ENCODE data around the gene ANXA2R. TPM values are rescaled to one million over a fixed set of nuclear protein-coding genes. Genes with fewer than 3 reads are reported as not detected.
A peak's percentile ranks its signal among the peaks of the same experiment; 100 is the strongest.

ANXA2R gene
- total and polyA plus RNA-seq, 2 donors (not counting 1 experiment from before 2014, with no cell fraction given) = 19.3 to 50.4 TPM

DNA sequence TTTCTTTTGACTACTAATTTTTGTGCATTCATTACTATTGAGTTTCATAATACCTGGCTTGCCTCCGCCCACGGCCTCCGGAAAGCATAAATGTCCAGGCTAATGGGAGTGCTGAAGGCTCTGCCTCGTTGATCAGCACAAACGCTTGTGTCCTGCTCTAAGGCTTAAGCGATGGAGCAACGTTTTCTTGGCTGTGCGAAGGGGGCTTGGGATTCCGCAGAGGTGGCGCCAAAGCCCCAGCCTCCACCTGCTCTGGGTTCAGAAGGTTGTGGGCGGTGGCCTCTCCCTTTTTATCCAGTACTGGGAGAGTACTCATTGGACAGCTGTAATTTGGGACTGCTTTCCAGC, 19.7 kb downstream of the ANXA2R start:
- 1% methylated on average over 11 of the region's 11 CpGs for WGBS (ENCODE audit: insufficient coverage)
- no peaks in the 10 kb centered on the region for H3K27me3 ChIP-seq (replicated peaks in 1 of 4; ENCODE audit: control extremely low read depth in 1 of 4, control insufficient read depth in 3 of 4, insufficient read depth in 4 of 4, low read length in 3 of 4)
- Mint-ChIP-seq H3K27ac (peak overlapping the region; percentile 100), H3K27me3 (no peaks in the 10 kb centered on the region), H3K9me3 (ENCODE audit: insufficient read depth) (no peaks in the 10 kb centered on the region), H3K4me1 (peaks cover 37% of the 10 kb centered on the region), H3K4me3 (peak overlapping the region; percentile 99)
- ChIA-PET POLR2A (interaction anchor here (1.0 to 6.9 kb wide), 11 partner anchors 12 to 1117 kb away, joined by 3 to 202 read pairs (median 29); partner anchors contain the start of genes ANXA2R, HMGCS1, TMEM267 and ZNF131), CTCF (interaction anchor here (0.7 to 7.7 kb wide), 21 partner anchors 8 to 275 kb away, joined by 3 to 169 read pairs (median 11); partner anchors contain the start of genes ANXA2R and ZNF131)
- H3K27ac ChIP-seq (ENCODE audit: low read length in 2 of 2) = peak overlapping the region; percentile 96 to 98
- H3K9me3 ChIP-seq (ENCODE audit: control extremely low read depth in 1 of 3, control insufficient read depth in 2 of 3, insufficient read depth in 1 of 3, low read length in 2 of 3) = no peaks in the 10 kb centered on the region
- H3K4me2 ChIP-seq (replicated peaks; ENCODE audit: low read depth, low read length, poor library complexity, severe bottlenecking) = peak overlapping the region; percentile 91
- peak overlapping the region; percentile 63 to 99 (median 80) for H3K4me3 ChIP-seq (ENCODE audit: control extremely low read depth in 1 of 5, extremely low read depth in 1 of 5, insufficient read depth in 1 of 5, low read depth in 2 of 5, low read length in 4 of 5)
- H3K79me2 ChIP-seq (ENCODE audit: control insufficient read depth, insufficient read depth, low read length) = peaks cover 42% of the 10 kb centered on the region
- ATAC-seq (ENCODE audit: low read depth) (no peak), DNase-seq (no peak)
- H4K20me1 ChIP-seq (ENCODE audit: control insufficient read depth, insufficient read depth, low read length, poor library complexity, severe bottlenecking) = no peaks in the 10 kb centered on the region
- H3K9ac ChIP-seq (ENCODE audit: low read length) = peak overlapping the region; percentile 91
- H2AFZ ChIP-seq (ENCODE audit: insufficient read depth, low read depth, low read length, poor library complexity, severe bottlenecking) = peak overlapping the region; percentile 75
- intact Hi-C loops (cut with micrococcal nuclease) = loop anchor here (1.0 to 2.0 kb wide), 4 partner anchors 14 to 85 kb away; partner anchors contain the start of gene ANXA2R
- H3K36me3 ChIP-seq (replicated peaks in 1 of 2; ENCODE audit: control extremely low read depth in 1 of 2, control insufficient read depth in 1 of 2, extremely low read depth in 1 of 2, insufficient read depth in 2 of 2, low read length in 1 of 2) = no peaks in the 10 kb centered on the region
- peaks cover 25 to 28% of the 10 kb centered on the region in 2 donors for H3K4me1 ChIP-seq (ENCODE audit: control insufficient read depth in 2 of 2, insufficient read depth in 2 of 2, low read length in 2 of 2)
- TF ChIP-seq, protein P1, sequence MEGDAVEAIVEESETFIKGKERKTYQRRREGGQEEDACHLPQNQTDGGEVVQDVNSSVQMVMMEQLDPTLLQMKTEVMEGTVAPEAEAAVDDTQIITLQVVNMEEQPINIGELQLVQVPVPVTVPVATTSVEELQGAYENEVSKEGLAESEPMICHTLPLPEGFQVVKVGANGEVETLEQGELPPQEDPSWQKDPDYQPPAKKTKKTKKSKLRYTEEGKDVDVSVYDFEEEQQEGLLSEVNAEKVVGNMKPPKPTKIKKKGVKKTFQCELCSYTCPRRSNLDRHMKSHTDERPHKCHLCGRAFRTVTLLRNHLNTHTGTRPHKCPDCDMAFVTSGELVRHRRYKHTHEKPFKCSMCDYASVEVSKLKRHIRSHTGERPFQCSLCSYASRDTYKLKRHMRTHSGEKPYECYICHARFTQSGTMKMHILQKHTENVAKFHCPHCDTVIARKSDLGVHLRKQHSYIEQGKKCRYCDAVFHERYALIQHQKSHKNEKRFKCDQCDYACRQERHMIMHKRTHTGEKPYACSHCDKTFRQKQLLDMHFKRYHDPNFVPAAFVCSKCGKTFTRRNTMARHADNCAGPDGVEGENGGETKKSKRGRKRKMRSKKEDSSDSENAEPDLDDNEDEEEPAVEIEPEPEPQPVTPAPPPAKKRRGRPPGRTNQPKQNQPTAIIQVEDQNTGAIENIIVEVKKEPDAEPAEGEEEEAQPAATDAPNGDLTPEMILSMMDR (IDR thresholded peaks at IDR 0.05) = no peak
- TF ChIP-seq EZH2 (IDR thresholded peaks at IDR 0.05; ENCODE audit: borderline replicate concordance, insufficient read depth, low read depth, low read length, poor library complexity, severe bottlenecking) = no peak
